CD4-positive, alpha-beta T cell treated with Interleukin-10 for 1 hour (primary cell): Measurements from ENCODE around the gene GAGE10.
"Not testable (repeated sequence)": the region's sequence is repeated elsewhere in the genome, so short reads cannot be mapped to it uniquely, and the experiment has no call there.

ENCODE experiments used
- DNase-seq: peaks from one replicate; pipeline ENCODE4 v3.0.0-alpha.2; 2020

Gene GAGE10

DNA sequence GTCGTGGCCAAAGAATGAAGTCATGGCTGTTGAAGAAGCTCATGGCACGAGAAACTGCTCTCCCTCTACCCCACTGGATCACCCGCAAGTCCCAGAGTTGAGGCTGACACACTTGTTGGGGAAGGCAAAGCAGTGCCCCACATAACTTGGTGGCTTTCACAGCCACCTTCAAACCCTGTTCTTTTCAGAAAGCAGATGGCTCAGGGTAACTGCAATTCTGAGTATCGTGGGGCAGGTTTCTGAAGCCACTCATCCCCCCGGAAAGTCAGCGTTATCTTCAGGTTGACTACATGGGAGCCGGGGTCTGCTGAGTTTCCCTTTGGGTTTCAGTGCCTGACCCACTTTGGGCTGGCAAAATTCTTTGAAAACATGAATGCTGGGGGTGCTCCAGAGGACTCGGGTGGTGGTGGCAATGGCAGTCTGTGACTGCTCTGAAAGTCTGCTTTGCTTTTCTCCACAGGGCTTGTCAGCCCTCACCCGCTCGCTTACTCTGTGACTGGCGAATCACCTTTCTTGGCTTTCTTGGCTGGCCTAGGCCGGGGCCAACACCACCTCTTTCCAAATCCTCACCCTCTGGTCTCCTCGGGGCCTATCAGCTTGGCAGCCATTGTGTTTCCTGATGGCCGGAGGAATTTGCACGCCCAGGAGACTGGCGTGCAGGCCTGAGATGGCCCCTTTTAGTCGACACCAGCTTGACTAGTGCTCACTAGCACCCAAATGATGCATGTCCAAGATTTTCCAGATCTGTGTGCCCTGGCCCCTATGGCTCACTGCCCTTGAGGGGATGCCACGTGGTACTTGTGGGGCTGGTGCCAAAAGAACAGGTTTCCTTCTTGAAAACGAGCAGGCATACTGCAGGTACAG, 26.5 kb upstream of the GAGE10 start:
- no peak for DNase-seq

- no peak for DNase-seq
Observed at GRCh38 chrX:49277535-49277830, 26.0 kb upstream of the GAGE10 start.

- DNase-seq: no peak
Observed at GRCh38 chrX:49278081-49278480, 25.4 kb upstream of the GAGE10 start.

- DNase-seq: no peak
Observed at GRCh38 chrX:49282647-49283011, 20.8 kb upstream of the GAGE10 start.

- no peak for DNase-seq
Observed at GRCh38 chrX:49284212-49284611, 19.2 kb upstream of the GAGE10 start.

- no peak for DNase-seq
Observed at GRCh38 chrX:49286136-49286535, 17.3 kb upstream of the GAGE10 start.

DNA sequence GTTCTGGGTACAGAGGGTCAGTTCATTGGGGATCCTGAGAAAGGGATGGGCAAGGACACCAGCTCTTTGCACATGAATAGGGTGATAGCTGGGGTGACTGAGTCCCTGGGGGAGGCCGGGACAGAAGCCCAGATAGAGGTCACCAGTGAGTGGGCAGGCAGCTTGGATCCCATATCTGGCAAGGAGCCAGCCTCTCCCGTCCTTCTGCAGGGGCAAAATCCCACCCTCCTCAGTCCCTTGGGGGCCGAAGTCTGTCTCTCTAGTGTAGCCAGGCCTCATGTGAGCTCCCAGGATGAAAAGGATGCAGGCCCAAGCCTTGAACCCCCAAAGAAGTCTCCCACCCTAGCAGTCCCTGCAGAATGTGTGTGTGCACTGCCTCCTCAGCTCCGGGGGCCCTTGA, 16.9 kb upstream of the GAGE10 start:
- DNase-seq: no peak

GRCh38 chrX:49287665-49288064, 15.8 kb upstream of the GAGE10 start:
- no peak for DNase-seq

GRCh38 chrX:49290215-49290614, 13.2 kb upstream of the GAGE10 start:
- no peak for DNase-seq

GRCh38 chrX:49291615-49292337, 11.7 kb upstream of the GAGE10 start:
- DNase-seq: peak; percentile 69

GRCh38 chrX:49292400-49293362, 10.8 kb upstream of the GAGE10 start:
- no peak for DNase-seq

DNA sequence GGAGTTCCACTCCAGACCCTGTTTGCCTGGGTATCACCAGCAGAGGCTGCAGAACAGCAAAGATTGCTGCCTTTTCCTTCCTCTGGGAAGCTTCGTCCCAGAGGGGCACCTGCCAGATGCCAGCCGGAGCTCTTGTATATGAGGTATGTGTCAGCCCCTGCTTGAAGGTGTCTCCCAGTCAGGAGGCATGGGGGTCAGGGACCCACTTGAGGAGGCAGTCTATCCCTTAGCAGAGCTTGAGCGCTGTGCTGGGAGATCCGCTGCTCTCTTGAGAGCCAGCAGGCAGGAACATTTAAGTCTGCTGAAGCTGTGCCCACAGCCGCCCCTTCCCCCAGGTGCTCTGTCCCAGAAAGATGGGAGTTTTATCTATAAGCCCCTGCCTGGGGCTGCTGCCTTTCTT, 4.2 kb upstream of the GAGE10 start:
- not testable (repeated sequence) for DNase-seq

DNA sequence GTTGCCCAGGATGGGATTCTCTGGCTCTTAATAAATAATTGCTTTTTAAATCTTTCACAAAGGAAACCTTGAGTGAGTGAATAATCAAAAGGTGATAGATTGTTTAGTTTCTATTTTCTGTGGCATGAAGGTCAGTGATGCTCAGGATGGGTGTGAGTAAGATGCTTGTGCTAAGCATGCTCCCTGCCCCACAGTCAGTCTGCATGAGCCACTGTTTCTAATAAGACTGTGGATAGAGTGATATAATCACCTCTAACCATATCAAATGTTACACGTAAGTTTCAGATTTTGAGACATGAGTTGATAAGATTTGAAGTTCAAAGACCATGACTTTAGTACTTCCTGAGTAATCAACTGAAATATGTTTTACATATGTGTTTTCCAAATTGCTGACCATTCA, 2.7 kb upstream of the GAGE10 start:
- DNase-seq: no peak

DNA sequence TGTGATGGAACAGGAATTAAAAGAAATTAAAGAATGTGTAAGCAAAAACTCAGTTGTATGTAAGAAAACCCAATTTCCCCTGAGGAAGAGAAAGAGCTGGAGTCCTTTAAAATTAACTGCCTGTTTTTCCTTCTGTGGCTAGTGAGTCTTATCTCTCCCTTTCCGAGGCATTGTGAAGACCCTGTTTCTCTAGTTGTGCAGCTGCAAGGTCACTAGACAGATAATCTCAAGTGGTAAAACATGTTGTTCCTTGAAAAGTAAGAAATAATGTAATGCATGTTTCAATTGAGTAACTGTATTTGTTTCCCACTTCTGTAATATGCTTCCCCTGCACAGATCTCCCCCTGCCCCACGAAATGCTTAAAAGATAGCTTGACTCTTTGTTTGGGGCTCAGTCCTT, 4.3 kb downstream of the GAGE10 start:
- not testable (repeated sequence) for DNase-seq

- peak; percentile 50 for DNase-seq
Observed at GRCh38 chrX:49308604-49309269, 5.3 kb downstream of the GAGE10 start.

GRCh38 chrX:49309401-49309981, 6.0 kb downstream of the GAGE10 start:
- DNase-seq: peak; percentile 30

DNA sequence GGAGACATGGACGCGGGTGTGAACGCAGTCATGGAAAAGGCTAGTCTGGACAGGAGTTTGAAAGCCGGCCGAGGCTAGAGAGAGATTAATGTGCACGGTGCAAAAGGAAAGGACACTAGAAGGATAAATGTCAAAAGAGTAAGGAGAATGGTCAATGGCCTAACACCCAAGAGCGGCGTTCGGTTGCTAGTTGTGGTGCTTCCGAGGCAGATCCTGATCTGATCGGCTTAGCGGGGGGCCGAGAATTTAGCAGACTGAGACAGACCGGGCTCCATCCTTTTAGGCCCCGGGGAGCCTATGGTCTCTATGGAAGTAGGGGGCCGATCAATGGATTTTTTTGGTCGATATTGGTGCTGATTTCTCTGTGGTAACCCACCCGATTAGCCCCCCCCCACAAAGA, 6.9 kb downstream of the GAGE10 start:
- no peak for DNase-seq

GRCh38 chrX:49312176-49312575, 8.7 kb downstream of the GAGE10 start:
- no peak for DNase-seq

DNA sequence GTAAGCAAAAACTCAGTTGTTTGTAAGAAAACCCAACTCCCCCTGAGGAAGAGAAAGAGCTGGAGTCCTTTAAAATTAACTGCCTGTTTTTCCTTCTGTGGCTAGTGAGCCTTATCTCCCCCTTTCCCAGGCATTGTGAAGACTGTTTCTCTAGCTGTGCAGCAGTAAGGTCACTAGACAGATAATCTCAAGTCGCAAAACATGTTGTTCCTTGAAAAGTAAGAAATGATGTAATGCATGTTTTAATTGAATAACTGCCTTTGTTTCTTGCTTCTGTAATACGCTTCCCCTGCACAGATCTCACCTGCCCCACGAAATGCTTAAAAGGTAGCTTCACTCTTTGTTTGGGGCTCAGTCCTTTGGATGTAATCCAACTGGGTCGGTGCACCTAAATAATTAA, 12.6 kb downstream of the GAGE10 start:
- DNase-seq: no peak

DNA sequence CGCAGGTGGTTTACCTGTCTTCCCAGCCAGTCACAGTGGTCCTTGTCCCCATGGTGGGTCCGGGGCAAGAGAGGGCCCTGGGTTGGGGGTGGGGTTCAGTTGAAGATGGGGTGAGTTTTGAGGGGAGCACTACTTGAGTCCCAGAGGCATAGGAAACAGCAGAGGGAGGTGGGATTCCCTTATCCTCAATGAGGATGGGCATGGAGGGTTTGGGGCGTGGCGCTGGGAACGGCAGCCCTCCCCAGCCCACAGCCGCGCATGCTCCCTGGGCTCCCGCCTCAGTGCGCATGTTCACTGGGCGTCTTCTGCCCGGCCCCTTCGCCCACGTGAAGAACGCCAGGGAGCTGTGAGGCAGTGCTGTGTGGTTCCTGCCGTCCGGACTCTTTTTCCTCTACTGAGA, 18.3 kb downstream of the GAGE10 start, which contains the start of gene GAGE12J:
Gene GAGE12J (plus strand): TSS at position 301 of the 400 bp plus-strand sequence. CDS start 1,157 bp downstream, outside the sequence.
- DNase-seq: not testable (repeated sequence)

GRCh38 chrX:49322266-49322665, 18.8 kb downstream of the GAGE10 start:
- not testable (repeated sequence) for DNase-seq

GRCh38 chrX:49323735-49324134, 20.3 kb downstream of the GAGE10 start:
- DNase-seq: not testable (repeated sequence)
